CD4-positive, alpha-beta T cell treated with Interleukin-17A for 4 hours (primary cell): Measurements from ENCODE around the gene SLC2A5.
"Not testable (repeated sequence)": the region's sequence is repeated elsewhere in the genome, so short reads cannot be mapped to it uniquely, and the experiment has no call there.

Source experiments
- DNase-seq: peaks from one replicate; pipeline ENCODE4 v3.0.0-alpha.2; 2020; ENCODE audit warnings: mixed read lengths

The SLC2A5 gene

GRCh38 chr1:9031484-9032259 is 37.8 kb downstream of the SLC2A5 start:
- DNase-seq: no peak

GRCh38 chr1:9031077-9031476 is 38.4 kb downstream of the SLC2A5 start:
- not testable (repeated sequence) for DNase-seq

DNA sequence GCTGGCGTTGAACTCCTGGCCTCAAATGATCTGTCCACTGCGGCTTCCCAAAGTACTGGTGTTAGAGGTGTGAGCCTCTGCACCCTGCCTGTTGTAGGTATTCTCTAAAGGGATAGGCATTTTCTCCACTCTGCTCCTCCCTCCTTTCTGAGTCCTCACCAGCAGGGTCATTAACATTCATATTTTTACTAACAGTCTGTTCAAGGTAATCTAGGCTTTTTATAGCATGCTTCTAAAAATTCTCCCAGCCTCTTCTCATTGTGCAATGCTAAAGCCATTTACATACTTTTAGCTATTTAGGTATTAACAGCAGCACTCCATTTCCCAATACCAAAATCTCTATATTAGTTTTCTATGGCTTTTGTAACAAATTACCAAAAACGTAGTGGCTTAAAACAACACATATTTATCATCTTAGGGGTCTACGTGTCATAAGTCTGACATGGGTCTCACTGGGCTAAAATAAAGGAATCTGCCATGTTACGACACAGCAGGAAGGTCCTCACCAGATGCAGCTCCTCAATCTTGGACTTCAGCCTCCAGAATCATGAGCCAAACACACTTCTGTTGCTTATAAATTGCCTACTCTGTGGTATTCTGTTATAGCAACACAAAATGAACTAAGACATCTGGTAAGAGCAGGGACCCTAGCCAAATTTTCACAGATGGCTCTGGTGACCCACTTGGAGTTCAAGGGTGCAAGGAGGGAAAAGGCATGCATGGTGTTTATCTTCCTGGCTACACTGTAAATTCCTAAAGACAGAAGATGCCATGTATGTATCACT is 40.3 kb downstream of the SLC2A5 start:
- no peak for DNase-seq

DNA sequence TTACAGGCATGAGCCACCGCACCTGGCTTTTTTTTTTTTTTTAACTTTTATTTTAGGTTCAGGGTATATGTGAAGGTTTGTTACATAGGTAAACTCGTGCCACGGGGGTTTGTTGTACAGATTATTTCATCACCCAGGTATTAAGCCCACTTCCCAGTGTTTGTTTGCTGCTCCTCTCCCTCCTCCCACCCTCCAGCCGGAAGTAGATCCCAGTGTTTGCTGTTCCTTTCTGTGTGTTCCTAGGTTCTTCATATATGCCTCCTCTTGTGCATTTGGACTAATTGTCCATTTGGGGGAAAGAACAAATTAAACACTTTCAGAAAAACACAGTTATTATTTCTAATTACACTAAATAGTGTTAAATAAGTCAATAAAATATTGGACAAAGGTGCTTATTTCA is 42.1 kb downstream of the SLC2A5 start:
- DNase-seq: no peak

- no peak for DNase-seq
Measured at GRCh38 chr1:9025449-9025848, 44.0 kb downstream of the SLC2A5 start.

DNA sequence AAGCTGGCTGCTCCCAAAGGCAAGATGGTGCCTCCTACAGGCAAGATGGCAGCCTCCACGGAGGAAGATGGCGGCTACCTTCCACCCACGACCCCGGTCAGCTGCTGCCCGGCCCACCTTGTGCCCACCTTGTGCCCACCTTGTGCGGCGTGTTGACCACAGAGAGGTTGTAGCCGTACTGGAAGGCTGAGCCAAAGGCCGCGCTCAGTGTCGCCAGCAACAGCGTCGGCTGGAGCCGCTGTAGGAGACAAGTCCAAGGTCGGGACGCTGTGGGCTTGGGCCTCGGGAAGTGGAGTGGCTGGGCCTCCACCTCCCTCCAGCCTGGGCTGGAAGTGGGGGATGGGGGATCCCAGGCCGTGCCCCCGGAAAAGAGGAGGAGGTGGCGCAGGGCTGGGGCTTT is 44.6 kb downstream of the SLC2A5 start:
- no peak for DNase-seq

- no peak for DNase-seq
Measured at GRCh38 chr1:9022773-9023172, 46.7 kb downstream of the SLC2A5 start.

DNA sequence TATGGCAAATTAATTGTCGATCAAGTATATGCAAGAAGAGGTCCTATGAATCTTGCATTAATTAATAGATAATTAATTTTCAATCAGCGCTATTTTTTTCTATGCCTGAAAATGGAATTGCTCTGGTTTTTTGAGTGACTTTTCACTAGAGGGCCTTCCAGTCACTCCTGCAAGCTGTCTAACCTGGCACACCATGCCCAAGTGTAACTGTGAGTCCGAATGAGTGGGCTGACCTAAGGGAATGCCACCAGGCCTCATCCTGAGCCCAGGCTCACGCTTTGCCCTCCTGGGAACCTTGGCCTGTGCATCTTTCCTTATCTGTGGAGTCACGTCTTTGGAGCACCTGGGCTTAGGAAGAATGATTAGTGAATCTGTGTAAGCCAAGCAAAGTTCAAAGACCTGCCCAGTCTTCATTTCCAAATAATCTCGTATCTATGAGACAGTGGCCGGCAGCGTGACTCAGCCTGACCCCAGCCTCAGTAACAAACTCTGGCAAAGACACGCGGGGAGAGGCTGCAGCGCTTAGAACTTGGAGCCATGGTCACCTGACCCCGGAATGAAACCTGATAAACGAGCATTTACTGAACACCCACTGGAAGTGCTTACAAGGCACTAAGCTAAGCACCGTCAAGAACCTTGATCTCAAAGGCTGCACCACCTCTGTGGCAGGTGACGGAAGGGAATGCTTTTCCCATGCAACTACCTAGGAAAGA is 47.3 kb downstream of the SLC2A5 start:
- DNase-seq: not testable (repeated sequence)

GRCh38 chr1:9020305-9020704 is 49.1 kb downstream of the SLC2A5 start:
- DNase-seq: no peak

GRCh38 chr1:9019896-9020295 is 49.5 kb downstream of the SLC2A5 start:
- DNase-seq: no peak

GRCh38 chr1:9018333-9018732 is 51.1 kb downstream of the SLC2A5 start:
- no peak for DNase-seq

- DNase-seq: no peak
Measured at GRCh38 chr1:9016455-9016854, 53.0 kb downstream of the SLC2A5 start.

- no peak for DNase-seq
Measured at GRCh38 chr1:9014475-9015375, 54.7 kb downstream of the SLC2A5 start.

DNA sequence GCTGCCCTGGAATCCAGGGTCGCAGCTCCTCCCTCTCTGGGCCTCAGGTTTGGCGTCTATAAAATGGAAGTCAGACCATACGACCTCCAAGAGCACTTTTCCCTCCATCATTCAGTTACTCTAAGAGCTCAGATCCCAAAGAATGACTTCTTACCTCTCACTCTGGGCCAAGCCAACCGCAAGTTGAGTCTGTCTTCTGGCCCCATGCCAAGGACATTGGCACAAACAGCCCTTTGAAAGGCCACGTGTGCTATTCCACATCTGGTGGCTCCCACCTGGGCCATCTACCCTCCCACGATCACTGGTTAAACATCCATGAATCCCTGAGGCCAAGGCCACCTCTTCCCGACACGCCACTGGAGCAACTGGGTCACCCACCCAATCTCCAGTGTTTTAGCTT is 55.6 kb downstream of the SLC2A5 start:
- no peak for DNase-seq

DNA sequence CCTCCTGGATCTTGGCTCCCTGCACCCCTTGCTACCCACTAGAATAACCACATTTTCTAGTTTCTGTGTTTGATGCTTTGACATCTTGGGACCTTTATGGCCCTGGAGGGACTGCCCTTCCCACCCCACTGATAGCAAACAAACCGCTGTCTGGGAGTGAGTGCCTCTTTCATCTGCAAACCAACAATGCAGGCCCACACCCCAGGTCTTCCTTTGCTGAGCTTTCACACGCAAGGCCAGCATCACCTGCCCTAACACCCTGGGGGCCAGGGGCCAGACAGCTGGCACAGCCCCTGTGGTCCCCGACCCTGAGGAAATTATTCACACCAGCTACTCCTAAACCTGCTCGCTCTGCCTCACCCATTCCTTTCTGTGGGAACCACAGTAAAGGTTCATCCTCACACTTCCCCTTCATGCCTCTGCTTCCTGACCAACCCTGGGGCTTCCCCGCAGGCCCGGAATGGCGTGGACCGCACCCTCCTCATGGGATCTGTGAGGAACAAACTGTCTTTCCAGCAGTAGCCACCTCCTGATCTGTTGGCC is 58.6 kb downstream of the SLC2A5 start:
- DNase-seq: no peak

GRCh38 chr1:9009438-9010370 is 59.7 kb downstream of the SLC2A5 start:
- DNase-seq: peak; percentile 24

- DNase-seq: no peak
Measured at GRCh38 chr1:9008236-9008635, 61.2 kb downstream of the SLC2A5 start.

GRCh38 chr1:9006956-9007615 is 62.3 kb downstream of the SLC2A5 start:
- no peak for DNase-seq

DNA sequence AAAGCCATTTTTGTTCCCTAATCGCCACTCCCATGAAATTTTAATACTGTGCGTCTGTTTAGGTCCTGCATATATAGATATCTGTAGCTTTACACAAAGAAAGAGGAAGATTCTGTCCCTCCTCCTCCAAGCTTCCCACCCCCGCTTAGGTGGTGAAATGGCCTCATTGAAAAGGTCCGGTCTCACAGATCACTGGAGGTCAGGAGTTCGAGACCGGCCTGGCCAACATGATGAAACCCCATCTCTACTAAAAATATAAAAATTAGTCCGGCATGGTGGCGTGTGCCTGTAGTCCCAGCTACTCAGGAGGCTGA is 64.1 kb downstream of the SLC2A5 start:
- DNase-seq: no peak

DNA sequence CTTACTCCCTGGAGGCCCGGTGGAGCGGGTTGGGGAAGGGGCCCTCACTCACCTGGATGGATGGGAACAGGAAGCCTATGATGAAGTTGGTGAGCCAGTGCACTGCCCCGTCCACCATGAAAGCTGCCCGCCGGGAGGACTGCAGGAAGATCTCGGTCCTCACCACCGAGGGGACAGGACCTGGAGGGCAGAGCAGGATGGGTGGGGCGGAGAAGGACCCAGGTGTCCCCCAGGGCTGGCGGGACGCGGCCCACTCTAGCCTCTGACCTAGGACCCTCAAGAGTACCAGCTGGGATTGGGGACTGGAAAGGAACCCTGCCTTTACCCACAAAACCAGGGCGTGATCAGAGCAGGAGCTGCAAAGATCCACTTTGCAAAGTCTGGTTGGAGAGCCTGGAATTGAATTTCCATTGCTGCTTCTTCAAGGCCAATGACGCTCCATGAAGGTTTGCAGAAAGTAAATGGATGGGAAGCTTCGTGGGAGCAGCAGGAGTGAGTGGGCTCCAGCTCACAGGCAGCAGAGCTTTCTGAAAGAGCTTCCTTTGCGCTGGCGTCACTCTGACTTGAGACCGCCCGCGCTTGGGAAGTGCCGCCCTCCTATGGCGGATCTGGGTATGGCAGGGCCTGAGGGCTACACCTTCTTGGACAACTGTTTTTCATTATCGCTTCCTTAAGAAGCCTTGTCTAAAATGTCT is 64.6 kb downstream of the SLC2A5 start:
- peak; percentile 87 for DNase-seq
